Heart left ventricle (tissue), 13 donors: Measurements from ENCODE around the gene SIPA1.

Experiments
- CTCF ChIP-seq, 12 donors: fragments of 200-600 bp; sonication (generic) in 4 of 12; IDR thresholded peaks; one replicate each; pipeline versions ENCODE4 v1.5.0 to v1.8.0; 2018 to 2022; ENCODE audit warnings: antibody characterized with exemption in 12 of 12, mild to moderate bottlenecking in 5 of 12
- POLR2A ChIP-seq, 2 donors: fragments of 450-650 bp; IDR thresholded peaks; one replicate each; pipeline ENCODE4 v1.6.1; 2017; ENCODE audit warnings: antibody characterized with exemption in 2 of 2, mild to moderate bottlenecking in 2 of 2, moderate library complexity in 2 of 2
- donor health status: ischemic (EF 13 %, LVEDD 7.1; RV severe dilation, severe dysfunction).
- donor health status: DM: no; HTN: yes; CAD: no.
- donor health status: DM: no; HTN: no; CAD: no.
- donor health status: ischemic (EF 25% LVEDD 6.9; RV normal size, moderate dysfunction).
- donor health status: ischemic (EF 25% LVEDD 5.7; RV mildly dilated, moderate dysfunction).
- donor health status: ischemic (EF 35%, LVEDD 5.7; RV mildly dilated, moderate dysfunction).
- donor health status: nonischemic (EF 11% LVEDD 7.7; RV severe dilation, severe dysfunction).
- donor health status: DM: yes; HTN: yes; CAD: no.
- donor health status: PGD.
- donor health status: ischemic (EF 29% LVEDD 5.4; RV normal size, mild dysfunction).
- donor health status: nonischemic (EF 23%, LVEDD 6.1; RV moderate dilation, normal function).

GRCh38 chr11:65637032-65637557 is 806 bp upstream of the SIPA1 start:
- TF ChIP-seq CTCF (IDR thresholded peaks at IDR 0.05) (no peak), POLR2A (IDR thresholded peaks at IDR 0.05) (no peak)
